Heart left ventricle (tissue), 13 donors: ENCODE measurements around the gene C5AR1.

Experiments
- CTCF ChIP-seq, 12 donors: fragments of 200-600 bp; sonication (generic) in 4 of 12; IDR thresholded peaks; one replicate each; pipeline versions ENCODE4 v1.5.0 to v1.8.0; 2018 to 2022; ENCODE audit warnings: antibody characterized with exemption in 12 of 12, mild to moderate bottlenecking in 5 of 12
- POLR2A ChIP-seq, 2 donors: fragments of 450-650 bp; IDR thresholded peaks; one replicate each; pipeline ENCODE4 v1.6.1; 2017; ENCODE audit warnings: antibody characterized with exemption in 2 of 2, mild to moderate bottlenecking in 2 of 2, moderate library complexity in 2 of 2
- donor health status: ischemic (EF 13 %, LVEDD 7.1; RV severe dilation, severe dysfunction).
- donor health status: DM: no; HTN: yes; CAD: no.
- donor health status: DM: no; HTN: no; CAD: no.
- donor health status: ischemic (EF 25% LVEDD 6.9; RV normal size, moderate dysfunction).
- donor health status: ischemic (EF 25% LVEDD 5.7; RV mildly dilated, moderate dysfunction).
- donor health status: ischemic (EF 35%, LVEDD 5.7; RV mildly dilated, moderate dysfunction).
- donor health status: nonischemic (EF 11% LVEDD 7.7; RV severe dilation, severe dysfunction).
- donor health status: DM: yes; HTN: yes; CAD: no.
- donor health status: PGD.
- donor health status: ischemic (EF 29% LVEDD 5.4; RV normal size, mild dysfunction).
- donor health status: nonischemic (EF 23%, LVEDD 6.1; RV moderate dilation, normal function).

DNA sequence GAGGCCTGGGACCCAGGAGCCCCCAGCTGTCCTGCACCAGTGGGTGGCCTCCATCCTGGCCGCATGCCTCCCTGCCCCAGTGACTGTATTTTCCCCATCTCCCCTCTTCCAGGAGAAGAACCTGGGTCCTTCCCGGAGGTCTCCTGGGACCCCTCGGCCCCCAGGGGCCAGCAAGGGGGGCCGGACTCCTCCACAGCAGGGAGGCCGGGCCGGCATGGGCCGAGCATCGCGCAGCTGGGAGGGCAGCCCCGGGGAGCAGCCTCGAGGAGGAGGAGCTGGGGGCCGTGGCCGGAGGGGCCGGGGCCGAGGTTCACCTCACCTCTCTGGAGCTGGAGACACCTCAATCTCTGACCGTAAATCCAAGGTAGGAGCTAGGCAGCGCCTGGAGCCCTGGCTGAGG, 49.2 kb upstream of the C5AR1 start:
- TF ChIP-seq CTCF (IDR thresholded peaks at IDR 0.05): no peak
- no peak for TF ChIP-seq POLR2A (IDR thresholded peaks at IDR 0.05)
